GM23248 (cell line): Measurements from ENCODE around the gene FRYL. TPM values are rescaled to one million over a fixed set of nuclear protein-coding genes. Genes with fewer than 3 reads are reported as not detected.
"Not testable (repeated sequence)": the region's sequence is repeated elsewhere in the genome, so short reads cannot be mapped to it uniquely, and the experiment has no call there.

Experiments used
- DNase-seq: peaks from one replicate; pipeline ENCODE4 v3.0.0-alpha.2; 2015
- H2AFZ ChIP-seq: fragments of 200-600 bp; sonication (generic); 2 replicates; pipeline ENCODE4 v1.6.1; 2016; ENCODE audit warnings: antibody characterized with exemption
- H3F3A ChIP-seq: fragments of 200-600 bp; sonication (generic); 2 replicates; pipeline ENCODE4 v1.6.1; 2016; ENCODE audit warnings: mild to moderate bottlenecking, antibody characterized with exemption, mixed run types; ENCODE audit not compliant: insufficient read depth
- H3K27ac ChIP-seq: fragments of 200-600 bp; sonication (generic); 2 replicates; pipeline ENCODE4 v1.5.1; 2016; ENCODE audit warnings: mild to moderate bottlenecking
- H3K27me3 ChIP-seq: fragments of 200-600 bp; sonication (generic); replicated peaks from 2 replicates; pipeline ENCODE4 v1.6.1; 2016; ENCODE audit warnings: mild to moderate bottlenecking; ENCODE audit not compliant: insufficient read depth
- H3K36me3 ChIP-seq: fragments of 200-600 bp; sonication (generic); 2 replicates; pipeline ENCODE4 v1.6.1; 2016; ENCODE audit warnings: low read depth, mild to moderate bottlenecking
- H3K4me1 ChIP-seq: fragments of 200-600 bp; sonication (generic); 2 replicates; pipeline ENCODE4 v1.6.1; 2016; ENCODE audit warnings: mild to moderate bottlenecking; ENCODE audit not compliant: insufficient read depth
- H3K4me2 ChIP-seq: fragments of 200-600 bp; sonication (generic); one replicate; pipeline ENCODE4 v1.6.1; 2016; ENCODE audit warnings: mild to moderate bottlenecking; ENCODE audit not compliant: unreplicated experiment
- H3K4me3 ChIP-seq: fragments of 200-600 bp; sonication (generic); 2 replicates; pipeline ENCODE4 v1.5.1; 2016; ENCODE audit warnings: mild to moderate bottlenecking
- H3K79me2 ChIP-seq: fragments of 200-600 bp; sonication (generic); 2 replicates; pipeline ENCODE4 v1.6.1; 2016; ENCODE audit warnings: mild to moderate bottlenecking; ENCODE audit not compliant: insufficient read depth
- H3K9ac ChIP-seq: fragments of 200-600 bp; sonication (generic); 2 replicates; pipeline ENCODE4 v1.6.1; 2016; ENCODE audit warnings: mild to moderate bottlenecking
- H3K9me2 ChIP-seq: fragments of 200-600 bp; sonication (generic); 2 replicates; pipeline ENCODE4 v1.6.1; 2016; ENCODE audit warnings: mixed run types, mild to moderate bottlenecking, moderate library complexity; ENCODE audit not compliant: insufficient read depth
- H3K9me3 ChIP-seq: fragments of 200-600 bp; sonication (generic); one replicate; pipeline ENCODE4 v1.6.1; 2017; ENCODE audit warnings: low read depth
- H4K20me1 ChIP-seq: fragments of 200-600 bp; sonication (generic); 2 replicates; pipeline ENCODE4 v1.6.0; 2016; ENCODE audit not compliant: insufficient read depth
- EZH2 ChIP-seq: fragments of 200-600 bp; sonication (generic); IDR thresholded peaks from 2 replicates; pipeline ENCODE4 v1.6.1; 2018; ENCODE audit warnings: antibody characterized with exemption, mild to moderate bottlenecking; ENCODE audit not compliant: insufficient read depth, poor library complexity, severe bottlenecking
- EZH2phosphoT487 ChIP-seq: fragments of 200-600 bp; sonication (generic); IDR thresholded peaks from 2 replicates; pipeline ENCODE4 v1.6.1; 2018; ENCODE audit warnings: antibody characterized with exemption, moderate library complexity, mild to moderate bottlenecking, low read depth; ENCODE audit not compliant: insufficient read depth
- WGBS, 2 experiments: methylation state at CpG; one replicate each; pipeline ENCODE4 v1.1.6; 2015 to 2017; ENCODE audit warnings: low lambda C conversion rate in 2 of 2, low coverage in 1 of 2; ENCODE audit errors: missing lambda C conversion rate in 2 of 2; 5-methylcytosine and 5-hydroxymethylcytosine counted together
- in situ Hi-C: fragments of 300-500 bp; cut with MboI; formaldehyde crosslinking; loops from 2 replicates; pipeline ENCODE4 v1.15.0; 2020
- polyA plus RNA-seq: library from polyadenylated mRNA; unstranded; fragments of >200 nt; fragmentation: Nextera tagmentation; extraction: Ambion mirVana; gene quantifications from 2 replicates; pipeline ENCODE4 v1.2.1, GENCODE V29; 2016
- total RNA-seq: library from RNA; depleted of rRNA; stranded (reverse); fragments of >200 nt; shearing (Covaris generic); gene quantifications from 2 replicates; pipeline ENCODE4 v1.2.3, GENCODE V29; 2014

Gene FRYL
- total and polyA plus RNA-seq, 2 experiments from 2014 or later, result 16.6 to 28.4 TPM

GRCh38 chr4:48801016-48801715 is 21.1 kb upstream of the FRYL start:
- H4K20me1 ChIP-seq, result no peaks in the 10 kb centered on the region
- H3K9me2 ChIP-seq, result no peaks in the 10 kb centered on the region
- H3K27me3 ChIP-seq, result no peaks in the 10 kb centered on the region
- no peak for DNase-seq
- H2AFZ ChIP-seq, result no peak overlapping the region
- no peaks in the 10 kb centered on the region for H3K9me3 ChIP-seq
- H3K36me3 ChIP-seq, result no peaks in the 10 kb centered on the region
- no peaks in the 10 kb centered on the region for H3F3A ChIP-seq
- no peak overlapping the region for H3K9ac ChIP-seq
- in situ Hi-C loops, result no loop called here
- WGBS, 2 experiments, result 42 to 45% methylated on average over 3 of the region's 3 CpGs
- no peak overlapping the region for H3K4me3 ChIP-seq
- no peak overlapping the region for H3K27ac ChIP-seq
- TF ChIP-seq EZH2phosphoT487 (no peak), EZH2 (no peak)
- H3K79me2 ChIP-seq, result no peaks in the 10 kb centered on the region
- peaks cover 15% of the 10 kb centered on the region for H3K4me1 ChIP-seq
- H3K4me2 ChIP-seq, result no peak overlapping the region

DNA sequence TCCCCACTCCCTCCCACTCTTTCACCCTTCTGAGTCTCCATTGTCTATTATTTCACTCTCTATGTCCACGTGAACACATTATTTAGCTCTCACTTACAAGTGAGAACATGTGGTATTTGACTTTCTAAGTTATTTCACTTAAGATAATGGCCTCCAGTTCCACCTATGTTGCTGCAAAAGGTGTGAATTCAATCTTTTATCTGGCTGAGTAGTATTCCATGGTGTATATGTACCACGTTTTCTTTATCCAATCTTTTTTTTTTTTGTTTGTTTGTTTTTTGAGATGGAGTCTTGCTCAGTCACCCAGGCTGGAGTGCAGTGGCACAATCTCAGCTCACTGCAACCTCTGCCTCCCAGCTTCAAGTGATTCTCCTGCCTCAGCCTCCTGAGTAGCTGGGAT is 20.1 kb upstream of the FRYL start:
- H3K9me3 ChIP-seq, H3K36me3 ChIP-seq, H2AFZ ChIP-seq, H3K4me3 ChIP-seq, H3K9ac ChIP-seq, H3K9me2 ChIP-seq, DNase-seq, H3K27me3 ChIP-seq, H3K79me2 ChIP-seq, in situ Hi-C loops, H3F3A ChIP-seq, H4K20me1 ChIP-seq, H3K27ac ChIP-seq, H3K4me2 ChIP-seq: not testable (repeated sequence)
- peaks cover 15% of the 10 kb centered on the region for H3K4me1 ChIP-seq
- 26 to 47% methylated on average over 2 of the region's 2 CpGs for WGBS, 2 experiments

DNA sequence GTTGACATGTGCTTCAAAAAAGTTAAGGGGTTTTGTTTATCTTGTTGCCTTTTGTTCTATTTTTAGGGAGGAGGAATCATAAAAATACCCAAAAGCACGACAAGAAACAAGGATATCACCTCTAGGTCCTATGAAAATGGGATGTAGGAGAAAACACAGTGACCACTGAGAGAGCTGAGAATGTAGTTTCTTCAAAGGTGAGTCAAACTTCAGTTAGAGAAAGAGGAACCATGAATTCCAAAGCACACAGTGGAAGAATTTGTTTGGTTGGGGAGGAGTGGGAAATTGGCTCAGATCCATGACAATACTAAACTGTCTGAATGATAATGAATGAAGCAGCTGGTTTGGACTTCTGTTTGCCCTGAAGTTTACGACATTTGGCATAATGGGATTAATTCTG is 19.1 kb upstream of the FRYL start:
- no peaks in the 10 kb centered on the region for H3K9me2 ChIP-seq
- H3K36me3 ChIP-seq, result no peaks in the 10 kb centered on the region
- H3K9me3 ChIP-seq, result no peaks in the 10 kb centered on the region
- no peaks in the 10 kb centered on the region for H4K20me1 ChIP-seq
- no peak overlapping the region for H2AFZ ChIP-seq
- no peaks in the 10 kb centered on the region for H3K79me2 ChIP-seq
- 30 to 35% methylated on average over 2 of the region's 2 CpGs for WGBS, 2 experiments
- H3K4me3 ChIP-seq, result no peak overlapping the region
- H3K4me1 ChIP-seq, result peaks cover 15% of the 10 kb centered on the region
- no peak overlapping the region for H3K27ac ChIP-seq
- TF ChIP-seq EZH2phosphoT487, result no peak
- no peaks in the 10 kb centered on the region for H3F3A ChIP-seq
- no peak for DNase-seq
- H3K27me3 ChIP-seq, result no peaks in the 10 kb centered on the region
- no peak overlapping the region for H3K9ac ChIP-seq
- no peak overlapping the region for H3K4me2 ChIP-seq
- in situ Hi-C loops, result loop anchor here (25.0 kb wide), 1 partner anchor 212 kb away; no protein-coding TSS in a partner anchor

GRCh38 chr4:48798117-48798516 is 18.0 kb upstream of the FRYL start:
- in situ Hi-C loops, result loop anchor here (25.0 kb wide), 1 partner anchor 211 kb away; no protein-coding TSS in a partner anchor
- Histone ChIP-seq H3K36me3 (no peaks in the 10 kb centered on the region), H3K4me2 (no peak overlapping the region), H2AFZ (no peak overlapping the region), H3K4me3 (no peak overlapping the region), H3K79me2 (no peaks in the 10 kb centered on the region), H3F3A (no peaks in the 10 kb centered on the region), H3K27ac (no peak overlapping the region), H3K9me2 (no peaks in the 10 kb centered on the region), H3K27me3 (no peaks in the 10 kb centered on the region), H4K20me1 (no peaks in the 10 kb centered on the region), H3K9ac (no peak overlapping the region), H3K9me3 (no peaks in the 10 kb centered on the region), H3K4me1 (peaks cover 15% of the 10 kb centered on the region)
- WGBS, 2 experiments, result 67 to 74% methylated on average over 2 of the region's 2 CpGs
- no peak for TF ChIP-seq EZH2phosphoT487
- no peak for TF ChIP-seq EZH2
- DNase-seq, result no peak
